NCI-H446 treated with DMSO at 0.1 percent for 48 hours (cell line): ENCODE data around the gene ZDHHC12.

Experiments
- DNase-seq: peaks from one replicate; lab custom pipeline; 2025; lab: John Stamatoyannopoulos, UW

The ZDHHC12 gene

DNA sequence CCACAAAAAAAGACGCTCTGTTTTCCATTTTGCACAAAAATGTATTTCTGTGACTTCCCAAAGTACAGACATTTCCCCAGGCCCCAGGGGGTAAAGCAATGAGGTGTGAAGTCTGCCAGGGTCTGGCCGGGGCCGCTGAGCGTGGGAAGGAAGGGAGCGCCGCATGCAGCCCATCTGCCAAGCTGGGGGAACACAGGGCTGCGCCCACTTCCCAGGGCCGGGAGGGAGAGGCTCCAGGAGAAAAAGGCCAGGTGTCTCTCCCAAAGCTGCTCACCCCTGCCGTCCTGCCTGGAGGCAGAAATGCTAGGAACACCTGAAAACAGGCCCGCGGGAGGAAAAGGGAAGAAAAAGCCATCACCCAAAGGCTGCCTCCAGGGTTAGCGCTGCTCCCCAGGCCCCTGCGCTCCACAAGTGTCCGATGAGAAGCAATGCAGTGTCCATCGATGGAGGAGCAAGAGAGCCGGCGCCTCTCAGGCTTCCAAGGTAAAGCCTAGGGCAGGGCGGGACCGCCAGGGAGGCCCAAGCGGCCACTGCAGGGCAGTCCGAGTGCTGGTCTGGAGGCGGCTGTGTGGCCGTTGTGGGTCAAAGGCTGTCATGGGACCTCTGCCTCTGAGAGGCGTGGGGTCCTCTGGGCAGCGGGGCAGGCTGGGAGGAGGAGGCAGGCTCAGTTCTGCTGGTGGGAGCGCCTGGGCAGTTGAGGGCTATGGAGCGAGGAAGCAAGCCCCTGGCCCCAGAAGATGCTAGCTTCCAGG, 6.0 kb upstream of the ZDHHC12 start:
- DNase-seq, result no peak

- DNase-seq, result no peak
These were observed 5.4 kb upstream of the ZDHHC12 start for GRCh38 chr9:128729302-128729701.

- no peak for DNase-seq
These were observed 4.4 kb upstream of the ZDHHC12 start for GRCh38 chr9:128728298-128728697.

DNA sequence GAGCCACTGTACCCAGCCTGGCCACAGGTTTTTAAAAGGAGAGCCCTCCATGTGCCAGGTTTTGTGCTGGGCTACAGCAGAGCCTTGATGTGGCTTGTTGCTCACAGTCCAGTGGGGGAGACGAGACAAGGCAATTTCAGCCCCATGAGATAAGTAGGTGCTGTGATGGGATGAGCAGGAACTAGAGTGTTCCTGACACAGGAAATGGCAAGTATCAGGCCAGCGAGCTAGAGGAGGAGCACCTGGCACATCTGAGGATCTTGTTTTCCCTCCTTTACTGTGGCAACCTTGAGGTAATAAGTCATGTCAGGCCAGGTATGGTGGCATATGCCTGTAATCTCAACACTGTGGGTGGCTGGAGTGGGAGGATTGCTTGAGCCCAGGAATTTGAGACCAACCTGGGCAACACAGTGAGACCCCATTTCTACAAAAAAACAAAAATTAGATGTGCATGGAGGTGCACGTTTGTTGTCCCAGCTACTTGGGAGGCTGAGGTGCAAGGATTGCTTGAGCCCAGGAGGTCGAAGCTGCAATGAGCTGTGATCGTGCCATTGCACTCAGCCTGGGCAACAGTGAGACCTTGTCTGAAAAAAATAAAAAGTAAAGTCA, 3.8 kb upstream of the ZDHHC12 start:
- DNase-seq, result no peak

GRCh38 chr9:128724744-128725211, 851 bp upstream of the ZDHHC12 start:
- DNase-seq, result peak; percentile 79

DNA sequence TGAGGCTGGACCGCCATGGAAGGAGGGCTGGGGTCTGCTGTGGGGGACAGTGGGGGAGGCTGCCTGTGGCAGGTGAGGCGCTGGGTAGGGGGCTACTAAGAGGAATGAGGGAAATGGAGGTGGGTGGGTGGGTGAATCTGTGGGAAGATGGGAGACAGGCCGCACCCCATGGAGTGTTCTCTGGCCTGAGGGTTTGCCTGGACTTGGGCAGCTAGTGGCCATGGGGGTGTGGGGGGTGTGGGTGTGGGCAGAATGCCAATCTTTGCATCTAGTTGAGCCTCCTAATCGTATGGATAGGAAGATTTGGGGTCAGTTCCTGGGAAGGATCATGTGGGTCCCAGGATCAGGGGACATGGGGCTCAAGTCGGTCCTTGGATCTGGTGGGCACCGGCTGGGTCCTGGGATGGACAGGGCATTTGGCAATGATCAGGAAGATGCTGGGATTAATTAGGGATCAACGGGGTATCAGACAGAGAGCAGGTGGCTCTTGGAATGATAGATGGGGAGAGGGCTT, 518 bp downstream of the ZDHHC12 start:
- DNase-seq, result no peak

DNA sequence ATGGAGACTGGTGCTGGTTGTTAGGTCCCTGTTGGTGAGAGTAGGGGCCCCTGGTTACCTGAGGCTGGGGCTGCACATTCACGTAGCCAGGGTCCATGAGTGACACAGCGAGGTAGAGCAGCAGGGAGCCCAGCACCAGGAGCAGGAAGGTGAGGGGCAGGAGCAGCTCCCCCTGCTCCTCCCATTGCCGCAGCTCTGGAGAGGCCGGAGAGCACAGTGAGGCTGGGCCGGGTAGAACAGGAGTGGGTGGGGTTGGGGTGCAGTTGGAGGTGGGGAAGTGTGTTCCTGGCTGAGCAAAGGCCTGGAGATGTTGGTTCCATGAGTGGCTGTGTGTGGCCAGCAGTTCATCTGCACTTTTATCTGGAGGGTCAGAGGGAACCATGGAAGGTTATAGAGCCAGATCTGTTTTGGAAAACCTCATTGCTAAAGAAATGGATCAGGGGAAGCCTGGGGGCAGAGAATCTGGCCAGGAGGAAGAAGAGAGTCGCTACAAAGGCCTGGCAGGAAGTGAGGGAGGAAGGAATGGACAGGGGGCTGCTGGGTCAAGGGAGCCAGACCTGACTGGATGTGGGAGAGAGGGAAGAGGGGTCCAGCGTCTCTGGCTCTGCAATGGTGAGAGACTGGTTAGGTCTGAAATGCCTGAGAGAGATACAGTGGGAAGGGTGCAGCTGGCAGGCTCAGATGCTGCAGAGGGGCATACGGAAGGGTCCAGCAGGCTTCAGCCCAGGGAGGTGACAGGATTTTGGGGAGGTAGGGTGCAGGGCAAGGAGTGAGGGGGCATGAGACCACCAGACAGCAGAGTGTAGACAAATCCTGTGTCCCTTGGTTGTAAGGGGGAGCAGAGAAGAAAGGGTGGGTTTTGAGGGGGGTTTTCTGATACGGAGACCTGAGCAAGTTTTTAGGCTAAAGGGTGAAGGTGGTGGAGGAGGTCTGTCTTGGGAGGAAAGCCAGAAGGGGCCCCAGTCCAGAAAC, 1.3 kb downstream of the ZDHHC12 start:
- no peak for DNase-seq

GRCh38 chr9:128721487-128722010, 2.4 kb downstream of the ZDHHC12 start:
- no peak for DNase-seq

- no peak for DNase-seq
These were observed 3.0 kb downstream of the ZDHHC12 start for GRCh38 chr9:128720841-128721486.

DNA sequence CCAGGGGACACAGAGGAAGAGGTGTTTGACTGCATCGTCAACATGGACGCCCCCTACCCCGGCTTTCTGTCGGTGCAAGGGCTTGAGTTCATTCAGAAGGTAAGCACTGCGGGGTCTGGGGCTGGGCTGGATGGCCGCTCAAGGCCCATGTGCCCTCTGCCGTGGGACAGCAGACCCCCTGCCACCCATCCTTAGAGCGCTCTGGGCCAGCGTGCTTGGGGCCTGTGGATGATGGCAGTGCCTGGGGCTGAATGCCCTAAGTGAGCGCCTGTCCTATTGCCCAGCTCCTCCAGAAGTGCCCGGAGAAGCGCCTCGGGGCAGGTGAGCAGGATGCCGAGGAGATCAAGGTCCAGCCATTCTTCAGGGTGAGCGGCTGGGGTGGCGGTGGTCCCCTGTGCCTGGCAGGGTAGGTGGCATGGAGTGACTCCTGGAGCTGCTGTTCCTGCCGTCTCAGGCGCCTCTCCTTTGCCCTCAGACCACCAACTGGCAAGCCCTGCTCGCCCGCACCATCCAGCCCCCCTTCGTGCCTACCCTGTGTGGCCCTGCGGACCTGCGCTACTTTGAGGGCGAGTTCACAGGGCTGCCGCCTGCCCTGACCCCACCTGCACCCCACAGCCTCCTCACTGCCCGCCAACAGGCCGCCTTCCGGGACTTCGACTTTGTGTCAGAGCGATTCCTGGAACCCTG, 3.9 kb downstream of the ZDHHC12 start:
- no peak for DNase-seq

DNA sequence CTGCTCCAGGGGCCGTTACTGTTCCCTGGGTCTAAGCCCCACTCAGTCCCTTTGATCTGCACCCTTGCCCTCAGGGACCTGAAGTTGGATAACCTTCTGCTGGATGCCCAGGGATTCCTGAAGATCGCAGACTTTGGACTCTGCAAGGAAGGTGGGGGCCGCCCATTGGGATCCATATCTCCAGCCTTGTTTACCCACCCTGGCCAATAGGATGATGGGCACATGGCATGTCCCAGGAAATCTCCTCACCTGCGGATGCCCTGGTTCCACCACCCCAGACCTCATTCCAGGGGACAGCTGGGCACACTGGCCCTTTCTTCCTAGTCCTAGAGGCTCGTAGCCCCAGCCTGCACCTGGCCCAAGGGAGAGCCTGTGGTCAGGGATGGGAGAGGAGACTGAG, 5.5 kb downstream of the ZDHHC12 start:
- DNase-seq, result no peak

- no peak for DNase-seq
These were observed 5.9 kb downstream of the ZDHHC12 start for GRCh38 chr9:128718047-128718446.

GRCh38 chr9:128716581-128717254, 7.2 kb downstream of the ZDHHC12 start:
- DNase-seq, result no peak

DNA sequence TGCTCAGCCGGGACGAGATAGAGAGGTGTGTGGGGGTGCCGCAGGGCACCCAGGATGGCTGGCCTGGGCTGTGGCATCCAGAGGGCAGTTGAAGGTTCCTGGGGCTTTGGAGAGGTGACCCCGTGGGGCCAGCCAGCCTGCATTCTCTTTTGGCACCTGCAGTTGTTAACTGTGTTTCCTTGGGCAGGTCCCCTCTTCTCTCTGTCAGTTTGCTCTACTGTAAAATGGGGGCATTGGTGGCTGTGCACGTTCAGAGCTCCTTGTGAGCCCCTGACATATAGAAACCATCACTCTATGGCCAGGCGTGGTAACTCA, 8.5 kb downstream of the ZDHHC12 start:
- no peak for DNase-seq

DNA sequence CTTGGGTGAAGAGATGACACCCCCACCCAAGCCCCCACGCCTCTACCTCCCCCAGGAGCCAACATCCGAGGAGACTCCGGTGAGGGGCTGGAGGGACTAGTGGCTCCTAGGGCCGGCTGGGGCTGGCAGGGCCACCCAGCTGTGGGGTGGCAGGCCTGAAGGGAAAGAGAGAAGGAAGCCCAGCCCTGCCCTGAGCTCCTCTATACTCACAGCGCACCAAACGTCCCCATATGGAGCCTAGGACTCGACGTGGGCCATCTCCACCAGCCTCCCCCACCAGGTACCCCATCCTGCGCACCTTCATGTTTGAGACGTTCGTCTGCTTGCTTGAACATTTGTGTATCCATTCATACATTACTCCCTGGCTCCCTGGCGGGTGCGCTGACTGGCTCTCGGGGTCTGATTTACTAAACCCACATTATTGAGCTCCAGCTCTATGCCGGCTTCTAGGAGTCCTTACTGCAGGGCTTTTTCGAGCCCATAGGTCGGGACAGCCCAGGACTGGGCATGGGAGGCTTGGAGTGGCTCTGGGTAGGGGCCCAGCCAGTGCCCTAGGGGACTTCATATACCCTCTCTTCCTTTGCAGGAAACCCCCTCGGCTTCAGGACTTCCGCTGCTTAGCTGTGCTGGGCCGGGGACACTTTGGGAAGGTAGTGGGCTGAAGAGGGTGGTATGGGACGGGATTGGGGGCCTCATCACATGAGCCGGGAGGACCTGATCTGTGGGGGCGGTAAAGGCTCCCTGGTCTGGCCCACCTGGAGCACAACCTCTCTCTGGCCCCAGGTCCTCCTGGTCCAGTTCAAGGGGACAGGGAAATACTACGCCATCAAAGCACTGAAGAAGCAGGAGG, 9.1 kb downstream of the ZDHHC12 start:
- no peak for DNase-seq

DNA sequence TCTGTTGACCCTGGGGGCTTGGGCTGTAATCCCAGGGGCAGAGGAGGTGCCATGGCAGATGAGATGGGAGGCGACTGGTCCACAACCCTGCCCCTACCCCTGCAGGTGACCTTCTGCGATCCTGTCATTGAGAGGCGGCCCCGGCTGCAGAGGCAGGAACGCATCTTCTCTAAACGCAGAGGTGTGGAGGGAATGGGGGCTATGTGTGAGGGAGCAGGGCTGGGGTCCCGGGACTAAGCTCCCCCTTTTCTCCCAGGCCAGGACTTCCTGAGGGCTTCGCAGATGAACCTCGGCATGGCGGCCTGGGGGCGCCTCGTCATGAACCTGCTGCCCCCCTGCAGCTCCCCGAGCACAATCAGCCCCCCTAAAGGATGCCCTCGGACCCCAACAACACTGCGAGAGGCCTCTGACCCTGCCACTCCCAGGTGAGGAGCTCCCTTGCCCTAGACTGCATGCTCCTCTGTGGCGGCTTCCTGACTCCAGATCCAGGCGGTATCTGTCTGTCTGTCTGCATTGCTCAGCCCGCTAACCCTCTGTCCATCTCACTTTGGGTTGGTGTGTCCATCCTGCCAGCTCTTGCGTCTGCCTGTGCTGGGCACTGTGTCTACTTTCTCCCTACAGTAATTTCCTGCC, 9.9 kb downstream of the ZDHHC12 start:
- DNase-seq, result no peak

DNA sequence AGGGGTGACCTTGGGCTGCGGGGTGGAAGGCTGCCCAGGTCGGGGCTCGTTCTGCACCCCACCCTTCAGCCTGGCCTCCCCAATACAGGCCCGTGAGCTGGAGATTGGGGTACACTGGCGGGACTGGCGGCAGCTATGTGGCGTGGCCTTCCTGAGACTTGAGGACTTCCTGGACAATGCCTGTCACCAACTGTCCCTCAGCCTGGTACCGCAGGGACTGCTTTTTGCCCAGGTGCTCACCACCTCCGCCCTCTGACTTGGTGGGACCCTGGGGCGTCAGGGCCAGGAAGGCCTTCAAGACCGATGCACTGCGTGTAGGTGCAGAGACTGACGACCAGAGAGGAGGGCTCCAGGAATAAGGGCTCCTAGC, 10.5 kb downstream of the ZDHHC12 start:
- DNase-seq, result no peak

DNA sequence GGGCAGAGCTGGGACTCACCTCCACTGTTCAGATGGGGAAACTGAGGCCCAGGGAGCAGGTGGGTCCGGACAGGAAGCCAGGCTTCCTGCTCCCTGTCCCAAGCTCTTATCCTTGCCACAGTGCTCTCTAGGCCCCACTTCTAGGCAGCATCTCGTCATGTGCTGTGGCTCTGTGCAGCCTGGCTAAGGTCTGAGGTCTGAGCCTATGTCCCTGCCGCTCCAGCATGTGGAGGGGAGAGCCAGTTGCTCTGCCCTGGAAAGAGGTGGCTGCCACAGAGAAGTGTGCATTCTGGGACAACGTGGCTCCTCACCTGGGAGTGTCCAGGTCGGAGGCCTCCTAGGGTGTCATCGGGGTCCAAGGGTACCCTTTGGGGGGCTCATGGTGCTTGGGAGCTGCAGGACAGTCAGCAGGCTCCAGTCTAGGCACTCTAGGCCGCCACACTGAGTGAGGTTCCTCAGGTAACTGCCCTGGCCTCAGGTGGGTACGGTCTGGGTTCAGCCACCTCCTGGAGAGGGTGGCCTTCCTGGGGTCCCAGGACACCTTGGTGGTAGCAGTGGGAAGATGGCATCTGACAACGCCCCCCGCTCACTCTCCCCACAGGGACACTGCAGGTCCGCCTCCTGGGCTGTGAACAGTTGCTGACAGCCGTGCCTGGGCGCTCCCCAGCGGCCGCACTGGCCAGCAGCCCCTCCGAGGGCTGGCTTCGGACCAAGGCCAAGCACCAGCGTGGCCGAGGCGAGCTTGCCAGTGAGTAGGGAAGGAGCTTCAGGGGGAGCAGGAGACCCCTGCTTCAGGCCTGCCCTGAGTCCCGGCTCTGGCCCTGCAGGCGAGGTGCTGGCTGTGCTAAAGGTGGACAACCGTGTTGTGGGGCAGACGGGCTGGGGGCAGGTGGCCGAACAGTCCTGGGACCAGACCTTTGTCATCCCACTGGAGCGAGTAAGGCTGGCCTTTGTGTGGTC, 11.2 kb downstream of the ZDHHC12 start:
- DNase-seq, result no peak
